ENCODE results near the gene TMEM132D.
"Not testable (repeated sequence)": the region's sequence is repeated elsewhere in the genome, so short reads cannot be mapped to it uniquely, and the experiment has no call there.

Gene TMEM132D

GRCh38 chr12:129195081-129195480 lies 708.7 kb downstream of the TMEM132D start:
- Histone ChIP-seq H3K27me3 (ENCODE audit: control insufficient read depth, insufficient read depth, low read length) (no peaks in the 10 kb centered on the region), H3K9me3 (ENCODE audit: control insufficient read depth, insufficient read depth, low read length) (peaks cover 1% of the 10 kb centered on the region), H3K4me1 (ENCODE audit: control insufficient read depth, insufficient read depth, low read length) (no peaks in the 10 kb centered on the region), H3K4me3 (ENCODE audit: low read length) (no peak overlapping the region), H3K36me3 (ENCODE audit: control insufficient read depth, insufficient read depth, low read length) (no peaks in the 10 kb centered on the region), H3K27ac (ENCODE audit: low read length) (no peak overlapping the region)
- DNase-seq (ENCODE audit: low read depth, low spot score): no peak
- no CpG with 5 or more reads among the region's 2 CpGs for WGBS (ENCODE audit: insufficient coverage, insufficient read length)

GRCh38 chr12:129193263-129193871 lies 710.5 kb downstream of the TMEM132D start:
- WGBS (ENCODE audit: insufficient coverage, insufficient read length): no CpG with 5 or more reads among the region's 4 CpGs
- peaks cover 10% of the 10 kb centered on the region for H3K9me3 ChIP-seq (ENCODE audit: control insufficient read depth, insufficient read depth, low read length)
- H3K36me3 ChIP-seq (ENCODE audit: control insufficient read depth, insufficient read depth, low read length): no peaks in the 10 kb centered on the region
- no peak overlapping the region for H3K27ac ChIP-seq (ENCODE audit: low read length)
- no peak overlapping the region for H3K4me3 ChIP-seq (ENCODE audit: low read length)
- DNase-seq (ENCODE audit: low read depth, low spot score): peak; percentile 5
- H3K4me1 ChIP-seq (ENCODE audit: control insufficient read depth, insufficient read depth, low read length): no peaks in the 10 kb centered on the region
- no peaks in the 10 kb centered on the region for H3K27me3 ChIP-seq (ENCODE audit: control insufficient read depth, insufficient read depth, low read length)

GRCh38 chr12:129190827-129191226 lies 713.0 kb downstream of the TMEM132D start:
- WGBS (ENCODE audit: insufficient coverage, insufficient read length): no CpG with 5 or more reads among the region's 7 CpGs
- H3K27me3 ChIP-seq (ENCODE audit: control insufficient read depth, insufficient read depth, low read length): no peaks in the 10 kb centered on the region
- no peak overlapping the region for H3K4me3 ChIP-seq (ENCODE audit: low read length)
- no peak overlapping the region for H3K27ac ChIP-seq (ENCODE audit: low read length)
- no peaks in the 10 kb centered on the region for H3K4me1 ChIP-seq (ENCODE audit: control insufficient read depth, insufficient read depth, low read length)
- H3K9me3 ChIP-seq (ENCODE audit: control insufficient read depth, insufficient read depth, low read length): peaks cover 16% of the 10 kb centered on the region
- H3K36me3 ChIP-seq (ENCODE audit: control insufficient read depth, insufficient read depth, low read length): no peaks in the 10 kb centered on the region
- DNase-seq (ENCODE audit: low read depth, low spot score): no peak

GRCh38 chr12:129189879-129190278 lies 713.9 kb downstream of the TMEM132D start:
- H3K9me3 ChIP-seq (ENCODE audit: control insufficient read depth, insufficient read depth, low read length): peaks cover 16% of the 10 kb centered on the region
- DNase-seq (ENCODE audit: low read depth, low spot score); H3K4me3 ChIP-seq (ENCODE audit: low read length); H3K4me1 ChIP-seq (ENCODE audit: control insufficient read depth, insufficient read depth, low read length); H3K27me3 ChIP-seq (ENCODE audit: control insufficient read depth, insufficient read depth, low read length); H3K27ac ChIP-seq (ENCODE audit: low read length); H3K36me3 ChIP-seq (ENCODE audit: control insufficient read depth, insufficient read depth, low read length): not testable (repeated sequence)
- WGBS (ENCODE audit: insufficient coverage, insufficient read length): no CpG with 5 or more reads among the region's 4 CpGs

GRCh38 chr12:129186952-129187351 lies 716.9 kb downstream of the TMEM132D start:
- no peaks in the 10 kb centered on the region for H3K27me3 ChIP-seq (ENCODE audit: control insufficient read depth, insufficient read depth, low read length)
- no peaks in the 10 kb centered on the region for H3K36me3 ChIP-seq (ENCODE audit: control insufficient read depth, insufficient read depth, low read length)
- H3K4me1 ChIP-seq (ENCODE audit: control insufficient read depth, insufficient read depth, low read length): no peaks in the 10 kb centered on the region
- H3K9me3 ChIP-seq (ENCODE audit: control insufficient read depth, insufficient read depth, low read length): peaks cover 25% of the 10 kb centered on the region
- WGBS (ENCODE audit: insufficient coverage, insufficient read length): no CpG with 5 or more reads among the region's 1 CpG
- no peak overlapping the region for H3K27ac ChIP-seq (ENCODE audit: low read length)
- no peak overlapping the region for H3K4me3 ChIP-seq (ENCODE audit: low read length)
- DNase-seq (ENCODE audit: low read depth, low spot score): no peak

GRCh38 chr12:129185855-129186254 lies 718.0 kb downstream of the TMEM132D start:
- Histone ChIP-seq H3K4me1 (ENCODE audit: control insufficient read depth, insufficient read depth, low read length) (no peaks in the 10 kb centered on the region), H3K36me3 (ENCODE audit: control insufficient read depth, insufficient read depth, low read length) (no peaks in the 10 kb centered on the region), H3K27me3 (ENCODE audit: control insufficient read depth, insufficient read depth, low read length) (no peaks in the 10 kb centered on the region), H3K27ac (ENCODE audit: low read length) (no peak overlapping the region), H3K4me3 (ENCODE audit: low read length) (no peak overlapping the region), H3K9me3 (ENCODE audit: control insufficient read depth, insufficient read depth, low read length) (peaks cover 26% of the 10 kb centered on the region)
- WGBS (ENCODE audit: insufficient coverage, insufficient read length): no CpG with 5 or more reads among the region's 3 CpGs
- DNase-seq (ENCODE audit: low read depth, low spot score): no peak

- Histone ChIP-seq H3K4me3 (ENCODE audit: low read length) (no peak overlapping the region), H3K9me3 (ENCODE audit: control insufficient read depth, insufficient read depth, low read length) (peaks cover 25% of the 10 kb centered on the region), H3K4me1 (ENCODE audit: control insufficient read depth, insufficient read depth, low read length) (no peaks in the 10 kb centered on the region), H3K27me3 (ENCODE audit: control insufficient read depth, insufficient read depth, low read length) (no peaks in the 10 kb centered on the region), H3K27ac (ENCODE audit: low read length) (no peak overlapping the region), H3K36me3 (ENCODE audit: control insufficient read depth, insufficient read depth, low read length) (no peaks in the 10 kb centered on the region)
- WGBS (ENCODE audit: insufficient coverage, insufficient read length): no CpG with 5 or more reads among the region's 19 CpGs
- DNase-seq (ENCODE audit: low read depth, low spot score): no peak
Measured at GRCh38 chr12:129184127-129184928, 719.5 kb downstream of the TMEM132D start.

- no peak overlapping the region for H3K27ac ChIP-seq (ENCODE audit: low read length)
- WGBS (ENCODE audit: insufficient coverage, insufficient read length): no CpG with 5 or more reads among the region's 7 CpGs
- peaks cover 23% of the 10 kb centered on the region for H3K9me3 ChIP-seq (ENCODE audit: control insufficient read depth, insufficient read depth, low read length)
- DNase-seq (ENCODE audit: low read depth, low spot score): no peak
- H3K4me3 ChIP-seq (ENCODE audit: low read length): no peak overlapping the region
- H3K4me1 ChIP-seq (ENCODE audit: control insufficient read depth, insufficient read depth, low read length): no peaks in the 10 kb centered on the region
- H3K36me3 ChIP-seq (ENCODE audit: control insufficient read depth, insufficient read depth, low read length): no peaks in the 10 kb centered on the region
- H3K27me3 ChIP-seq (ENCODE audit: control insufficient read depth, insufficient read depth, low read length): no peaks in the 10 kb centered on the region
Measured at GRCh38 chr12:129179941-129180553, 723.8 kb downstream of the TMEM132D start.

GRCh38 chr12:129169928-129170327 lies 733.9 kb downstream of the TMEM132D start:
- no peak for DNase-seq (ENCODE audit: low read depth, low spot score)
- H3K27me3 ChIP-seq (ENCODE audit: control insufficient read depth, insufficient read depth, low read length): no peaks in the 10 kb centered on the region
- no peak overlapping the region for H3K27ac ChIP-seq (ENCODE audit: low read length)
- peaks cover 7% of the 10 kb centered on the region for H3K9me3 ChIP-seq (ENCODE audit: control insufficient read depth, insufficient read depth, low read length)
- H3K4me1 ChIP-seq (ENCODE audit: control insufficient read depth, insufficient read depth, low read length): no peaks in the 10 kb centered on the region
- H3K36me3 ChIP-seq (ENCODE audit: control insufficient read depth, insufficient read depth, low read length): no peaks in the 10 kb centered on the region
- H3K4me3 ChIP-seq (ENCODE audit: low read length): no peak overlapping the region
- WGBS (ENCODE audit: insufficient coverage, insufficient read length): no CpG with 5 or more reads among the region's 3 CpGs

- Histone ChIP-seq H3K9me3 (ENCODE audit: control insufficient read depth, insufficient read depth, low read length) (peaks cover 20% of the 10 kb centered on the region), H3K4me3 (ENCODE audit: low read length) (no peak overlapping the region), H3K27me3 (ENCODE audit: control insufficient read depth, insufficient read depth, low read length) (no peaks in the 10 kb centered on the region), H3K36me3 (ENCODE audit: control insufficient read depth, insufficient read depth, low read length) (no peaks in the 10 kb centered on the region), H3K4me1 (ENCODE audit: control insufficient read depth, insufficient read depth, low read length) (no peaks in the 10 kb centered on the region), H3K27ac (ENCODE audit: low read length) (no peak overlapping the region)
- DNase-seq (ENCODE audit: low read depth, low spot score): no peak
- WGBS (ENCODE audit: insufficient coverage, insufficient read length): no CpG with 5 or more reads among the region's 6 CpGs
Measured at GRCh38 chr12:129163861-129164260, 740.0 kb downstream of the TMEM132D start.

Measured in iPS DF 6.9 (cell line).